Neural cell (in vitro differentiated cells): ENCODE measurements around the gene LRP1-AS. TPM values are rescaled to one million over a fixed set of nuclear protein-coding genes. Genes with fewer than 3 reads are reported as not detected.

ENCODE experiments used
- H2AFZ ChIP-seq: fragments of 200-600, 300-800 bp; sonication (generic), shearing (Covaris generic); 2 replicates; pipeline ENCODE4 v1.6.0; 2014; ENCODE audit warnings: low read depth, mild to moderate bottlenecking, antibody characterized with exemption, low read length, moderate library complexity
- H3F3A ChIP-seq: fragments of 200-600 bp; shearing (Covaris generic); 2 replicates; pipeline ENCODE4 v1.6.1; 2016; ENCODE audit warnings: mild to moderate bottlenecking, moderate library complexity, mixed read lengths, antibody characterized with exemption, low read length; ENCODE audit not compliant: insufficient read depth, poor library complexity, severe bottlenecking
- H3K27ac ChIP-seq: fragments of 200-600, 300-800 bp; sonication (generic), shearing (Covaris generic); 2 replicates; pipeline ENCODE4 v1.5.1; 2014; ENCODE audit warnings: mild to moderate bottlenecking, low read length, moderate library complexity
- H3K27me3 ChIP-seq: fragments of 300-800, 200-600 bp; sonication (generic), shearing (Covaris generic); 2 replicates; pipeline ENCODE4 v1.6.0; 2014; ENCODE audit warnings: mild to moderate bottlenecking, low read depth, low read length, moderate library complexity; ENCODE audit not compliant: insufficient read depth
- H3K36me3 ChIP-seq: fragments of 300-800, 200-600 bp; sonication (generic), shearing (Covaris generic); 2 replicates; pipeline ENCODE4 v1.5.1; 2014; ENCODE audit warnings: mild to moderate bottlenecking, antibody characterized with exemption, low read length, moderate library complexity; ENCODE audit not compliant: insufficient read depth
- H3K4me2 ChIP-seq: fragments of 300-800, 200-600 bp; sonication (generic), shearing (Covaris generic); 2 replicates; pipeline ENCODE4 v1.6.0; 2014; ENCODE audit warnings: mild to moderate bottlenecking, low read length
- H3K4me3 ChIP-seq: fragments of 300-800, 200-600 bp; sonication (generic), shearing (Covaris generic); 2 replicates; pipeline ENCODE4 v1.5.1; 2014; ENCODE audit warnings: mild to moderate bottlenecking, low read length, moderate library complexity
- H3K79me2 ChIP-seq: fragments of 200-600 bp; shearing (Covaris generic); replicated peaks from 2 replicates; pipeline ENCODE4 v1.6.0; 2014; ENCODE audit warnings: mild to moderate bottlenecking, low read length, moderate library complexity; ENCODE audit not compliant: insufficient read depth
- H3K9ac ChIP-seq: fragments of 300-800, 200-600 bp; sonication (generic), shearing (Covaris generic); 2 replicates; pipeline ENCODE4 v1.6.1; 2016; ENCODE audit warnings: mild to moderate bottlenecking, low read length, mixed read lengths
- H3K9me2 ChIP-seq: fragments of 200-600 bp; shearing (Covaris generic); 2 replicates; pipeline ENCODE4 v1.6.1; 2016; ENCODE audit warnings: mild to moderate bottlenecking, low read length, mixed read lengths; ENCODE audit not compliant: insufficient read depth
- H3K9me3 ChIP-seq: fragments of 200-600, 300-800 bp; sonication (generic), shearing (Covaris generic); 2 replicates; pipeline ENCODE4 v1.6.1; 2016; ENCODE audit warnings: mild to moderate bottlenecking, mixed run types, low read length, moderate library complexity, mixed read lengths
- H4K20me1 ChIP-seq: fragments of 200-600 bp; shearing (Covaris generic); 2 replicates; pipeline ENCODE4 v1.6.1; 2016; ENCODE audit warnings: mild to moderate bottlenecking, mixed run types; ENCODE audit not compliant: insufficient read depth
- CTCF ChIP-seq: fragments of 450-650 bp; IDR thresholded peaks from 2 replicates; pipeline ENCODE4 v1.5.1; 2014; ENCODE audit warnings: antibody characterized with exemption, mild to moderate bottlenecking, moderate library complexity; ENCODE audit not compliant: poor library complexity, severe bottlenecking
- EP300 ChIP-seq: fragments of 450-650 bp; conservative IDR thresholded peaks from 2 replicates; pipeline ENCODE4 v1.6.1; 2014; ENCODE audit warnings: antibody characterized with exemption, mild to moderate bottlenecking, moderate library complexity; ENCODE audit not compliant: poor library complexity, severe bottlenecking
- EZH2 ChIP-seq: fragments of 200-600, 300-800 bp; shearing (Covaris generic), sonication (generic); IDR thresholded peaks from 2 replicates; pipeline ENCODE4 v1.6.1; 2014; ENCODE audit warnings: antibody characterized with exemption, low read length, borderline replicate concordance, mild to moderate bottlenecking; ENCODE audit not compliant: insufficient read depth, poor library complexity, severe bottlenecking
- MXI1 ChIP-seq: fragments of 450-650 bp; conservative IDR thresholded peaks from 2 replicates; pipeline ENCODE4 v1.6.1; 2014; ENCODE audit warnings: antibody characterized with exemption, mild to moderate bottlenecking; ENCODE audit not compliant: poor library complexity, severe bottlenecking
- POLR2AphosphoS5 ChIP-seq: IDR thresholded peaks from 2 replicates; pipeline ENCODE4 v1.6.1; 2012
- RAD21 ChIP-seq: fragments of 450-650 bp; conservative IDR thresholded peaks from 2 replicates; pipeline ENCODE4 v1.6.1; 2014; ENCODE audit warnings: antibody characterized with exemption, mild to moderate bottlenecking, moderate library complexity
- REST ChIP-seq: IDR thresholded peaks from 2 replicates; pipeline ENCODE4 v1.6.1; 2012; ENCODE audit warnings: borderline replicate concordance
- SMC3 ChIP-seq: fragments of 450-650 bp; conservative IDR thresholded peaks from 2 replicates; pipeline ENCODE4 v1.6.1; 2014; ENCODE audit warnings: antibody characterized with exemption, mild to moderate bottlenecking, moderate library complexity; ENCODE audit not compliant: poor library complexity
- TAF1 ChIP-seq: IDR thresholded peaks from 2 replicates; pipeline ENCODE4 v1.6.1; 2012; ENCODE audit warnings: low read depth
- polyA plus RNA-seq: library from polyadenylated mRNA; depleted of rRNA; stranded (reverse); fragments of >200 nt; gene quantifications from 2 replicates; pipeline ENCODE4 v1.2.3, GENCODE V29; 2014

The LRP1-AS gene
- polyA plus RNA-seq, 1 donor from 2014 or later, result not detected

GRCh38 chr12:57106021-57106708, 41.3 kb downstream of the LRP1-AS start:
- Histone ChIP-seq H3K9me3 (no peaks in the 10 kb centered on the region), H3K4me2 (no peak overlapping the region), H3K9ac (no peak overlapping the region), H3K27me3 (no peaks in the 10 kb centered on the region), H3K9me2 (no peaks in the 10 kb centered on the region), H3K79me2 (no peaks in the 10 kb centered on the region), H4K20me1 (no peaks in the 10 kb centered on the region), H3K27ac (no peak overlapping the region), H3K36me3 (no peaks in the 10 kb centered on the region), H3F3A (no peaks in the 10 kb centered on the region), H2AFZ (no peak overlapping the region), H3K4me3 (no peak overlapping the region)
- TF ChIP-seq EZH2, result no peak
- TF ChIP-seq MXI1, result no peak
- TF ChIP-seq TAF1, result no peak
- TF ChIP-seq REST, result no peak
- TF ChIP-seq CTCF, result no peak
- no peak for TF ChIP-seq RAD21
- no peak for TF ChIP-seq SMC3
- no peak for TF ChIP-seq EP300
- no peak for TF ChIP-seq POLR2AphosphoS5

- H3K79me2 ChIP-seq, result no peaks in the 10 kb centered on the region
- no peak overlapping the region for H2AFZ ChIP-seq
- H4K20me1 ChIP-seq, result no peaks in the 10 kb centered on the region
- no peaks in the 10 kb centered on the region for H3K27me3 ChIP-seq
- H3K27ac ChIP-seq, result no peak overlapping the region
- H3K4me3 ChIP-seq, result no peak overlapping the region
- H3K9ac ChIP-seq, result no peak overlapping the region
- H3K9me2 ChIP-seq, result no peaks in the 10 kb centered on the region
- TF ChIP-seq EP300, result no peak
- TF ChIP-seq REST, result no peak
- TF ChIP-seq SMC3, result no peak
- no peak for TF ChIP-seq POLR2AphosphoS5
- no peak for TF ChIP-seq MXI1
- no peak overlapping the region for H3K4me2 ChIP-seq
- H3F3A ChIP-seq, result no peaks in the 10 kb centered on the region
- H3K9me3 ChIP-seq, result no peaks in the 10 kb centered on the region
- H3K36me3 ChIP-seq, result no peaks in the 10 kb centered on the region
These were observed 42.2 kb downstream of the LRP1-AS start for GRCh38 chr12:57105011-57105753.
